GM04504 (cell line): ENCODE results near the gene GPR139.

ENCODE experiments used
- DNase-seq: peaks from one replicate; pipeline ENCODE4 v3.0.0-alpha.2; 2012; ENCODE audit warnings: low read depth

GPR139 gene

GRCh38 chr16:20053336-20053735 lies 20.4 kb downstream of the GPR139 start:
- no peak for DNase-seq

GRCh38 chr16:20051611-20052010 lies 22.1 kb downstream of the GPR139 start:
- DNase-seq: no peak

GRCh38 chr16:20051147-20051546 lies 22.5 kb downstream of the GPR139 start:
- no peak for DNase-seq

DNA sequence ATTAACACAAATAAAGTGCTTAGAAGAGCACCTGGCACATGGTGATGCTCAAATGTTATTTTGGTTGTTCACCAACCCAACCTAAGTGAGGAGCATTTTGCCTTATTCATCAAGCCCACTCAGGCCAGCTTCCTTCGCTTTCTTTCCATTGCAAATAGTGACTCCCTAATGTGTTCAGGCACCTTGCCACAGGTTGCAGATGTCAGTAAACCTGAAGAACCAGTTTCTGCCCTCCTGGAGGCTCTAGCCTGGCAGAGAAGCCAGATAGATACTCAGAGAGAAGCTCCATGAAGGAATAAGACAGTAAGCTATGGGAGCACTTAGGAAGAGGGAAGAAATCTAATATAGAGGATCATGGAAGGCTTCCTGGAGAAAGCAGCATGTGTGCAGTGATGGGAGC lies 23.9 kb downstream of the GPR139 start:
- DNase-seq: no peak

DNA sequence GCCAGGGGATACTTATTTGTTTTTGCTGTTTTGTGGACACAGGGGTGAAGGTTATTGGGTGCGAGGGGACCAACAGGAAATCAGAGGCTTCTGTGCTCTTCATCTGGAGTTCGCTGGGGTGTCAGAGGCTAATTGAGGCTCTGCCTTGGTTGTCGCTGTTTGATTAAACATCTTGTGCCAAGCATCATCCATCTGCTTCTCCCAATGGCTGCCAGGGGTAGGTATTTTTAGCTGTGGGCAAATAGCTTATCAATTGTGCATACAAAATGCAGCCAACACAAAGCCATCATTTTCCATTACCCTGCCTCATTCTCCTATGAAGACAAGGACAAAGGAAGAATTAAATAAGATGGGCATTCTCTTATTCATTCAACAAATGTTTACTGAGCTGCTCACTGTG lies 27.8 kb downstream of the GPR139 start:
- no peak for DNase-seq

GRCh38 chr16:20042848-20043247 lies 30.8 kb downstream of the GPR139 start:
- no peak for DNase-seq

DNA sequence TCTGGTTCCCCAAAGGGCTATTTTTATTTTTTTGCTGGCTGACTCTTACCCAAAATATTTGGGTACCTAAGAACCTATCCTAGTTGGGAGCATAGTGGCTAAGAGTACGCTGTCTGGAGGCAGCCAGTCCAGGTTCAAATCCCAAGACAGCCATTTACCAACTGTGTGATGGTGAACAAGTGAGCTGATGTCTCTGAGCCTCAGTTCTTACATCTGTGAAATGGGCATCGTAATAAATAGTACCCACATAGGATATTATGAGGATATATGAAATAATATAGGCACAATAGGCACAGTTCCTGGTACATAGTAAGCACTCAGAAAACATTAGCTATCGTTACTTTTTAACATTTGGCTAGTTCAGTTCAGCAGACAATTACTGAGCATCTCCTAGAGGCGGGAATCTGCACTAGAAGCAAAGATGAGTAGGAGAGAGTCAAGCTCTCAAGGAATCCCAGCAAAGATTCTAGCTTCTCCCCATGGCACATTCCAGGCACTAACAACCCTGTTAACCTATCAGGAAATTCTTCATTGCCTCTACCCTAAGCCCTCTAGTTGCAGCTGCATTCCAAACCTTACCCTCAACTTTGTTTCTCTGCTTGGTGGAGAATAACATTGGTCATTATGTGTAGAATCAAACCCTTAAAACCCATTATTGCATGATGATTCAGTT lies 31.6 kb downstream of the GPR139 start:
- no peak for DNase-seq

GRCh38 chr16:20040011-20040410 lies 33.7 kb downstream of the GPR139 start:
- DNase-seq: no peak

GRCh38 chr16:20029611-20030010 lies 44.1 kb downstream of the GPR139 start:
- DNase-seq: no peak

- DNase-seq: no peak
These were observed 47.2 kb downstream of the GPR139 start for GRCh38 chr16:20026361-20027072.

DNA sequence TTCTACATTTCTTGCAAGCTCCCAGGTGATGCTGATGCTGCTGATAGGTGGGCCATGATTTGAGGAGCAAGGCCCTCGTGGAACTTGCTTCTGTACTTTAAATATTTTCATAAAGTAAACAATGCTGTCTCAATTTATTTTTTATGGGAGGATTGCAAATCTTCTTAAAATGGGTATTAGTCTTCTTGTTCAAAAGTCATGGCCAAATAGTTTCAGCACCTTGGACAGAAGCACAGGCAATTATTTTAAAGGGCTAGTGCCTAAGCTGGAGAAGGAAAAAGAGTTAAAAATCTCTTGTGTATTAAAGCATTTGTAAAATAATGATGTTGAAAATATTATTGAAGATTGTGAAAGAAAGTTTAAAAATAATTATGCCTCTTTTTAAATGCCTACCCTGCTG lies 50.5 kb downstream of the GPR139 start:
- no peak for DNase-seq

GRCh38 chr16:20020976-20021375 lies 52.7 kb downstream of the GPR139 start:
- DNase-seq: no peak

GRCh38 chr16:20020083-20020482 lies 53.6 kb downstream of the GPR139 start:
- DNase-seq: no peak

- no peak for DNase-seq
These were observed 57.5 kb downstream of the GPR139 start for GRCh38 chr16:20016234-20016633.

GRCh38 chr16:20004931-20005330 lies 68.8 kb downstream of the GPR139 start:
- no peak for DNase-seq

DNA sequence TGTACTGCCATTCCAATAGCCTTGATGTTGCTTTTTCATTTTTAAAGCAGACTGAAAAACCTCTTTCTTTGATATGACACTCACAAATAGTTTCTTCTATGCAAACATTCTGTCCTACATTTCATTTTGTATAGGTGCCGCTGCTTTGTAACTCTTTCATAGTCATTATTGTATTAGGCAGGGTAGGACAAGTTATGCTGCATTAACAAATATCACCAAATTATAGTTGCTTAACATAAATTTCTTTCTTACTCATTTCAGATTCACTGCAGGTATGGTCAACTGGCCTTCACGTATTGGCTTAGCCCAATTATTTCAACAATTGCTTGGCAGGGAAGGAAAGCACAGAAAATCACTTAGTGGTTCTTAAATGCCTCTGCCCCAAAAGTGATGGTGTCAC lies 70.8 kb downstream of the GPR139 start:
- DNase-seq: no peak

GRCh38 chr16:20001856-20002707 lies 71.6 kb downstream of the GPR139 start:
- DNase-seq: no peak

DNA sequence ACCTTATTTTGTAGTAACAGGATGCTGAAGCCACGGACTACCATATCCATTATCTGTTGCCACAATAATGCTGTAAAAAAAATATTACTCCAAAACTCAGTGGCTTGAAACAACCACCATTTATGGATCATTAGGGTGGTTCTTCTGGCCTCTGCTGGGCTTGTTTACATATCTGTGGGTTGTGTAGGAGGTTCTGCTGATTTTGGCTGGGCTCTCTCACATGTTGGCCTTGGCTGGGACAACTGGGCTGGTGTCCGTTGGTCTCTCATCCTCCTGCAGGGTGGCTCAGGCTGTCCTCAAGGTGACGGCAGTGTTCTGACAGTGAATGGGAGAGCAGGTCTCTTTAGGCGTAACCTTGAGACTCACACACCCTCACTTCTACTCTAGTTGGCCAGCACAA lies 76.0 kb downstream of the GPR139 start:
- no peak for DNase-seq

DNA sequence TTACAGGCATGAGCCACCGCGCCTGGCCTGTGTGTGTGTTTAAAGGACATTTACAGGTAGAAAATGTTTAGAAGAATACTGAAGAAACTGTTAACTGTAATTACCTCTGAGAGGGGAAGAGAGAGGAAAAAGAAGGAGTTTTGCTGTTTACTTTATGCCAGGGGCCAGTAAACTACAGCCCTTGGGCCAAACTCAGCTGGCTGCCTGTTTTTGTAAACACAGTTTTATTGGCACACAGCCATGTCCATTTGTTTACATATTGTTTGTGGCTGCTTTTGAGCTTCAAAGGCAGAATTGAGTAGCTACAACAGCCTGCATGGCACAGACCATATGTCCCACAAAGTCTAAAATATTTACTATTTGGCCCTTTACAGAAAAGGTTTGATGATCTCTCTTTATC lies 76.4 kb downstream of the GPR139 start:
- DNase-seq: no peak

- DNase-seq: no peak
These were observed 79.1 kb downstream of the GPR139 start for GRCh38 chr16:19994466-19995170.

GRCh38 chr16:19991614-19992013 lies 82.1 kb downstream of the GPR139 start:
- no peak for DNase-seq

GRCh38 chr16:19984135-19984534 lies 89.6 kb downstream of the GPR139 start:
- DNase-seq: no peak
